ENCODE data around the gene UST. TPM values are rescaled to one million over a fixed set of nuclear protein-coding genes. Genes with fewer than 3 reads are reported as not detected.
A peak's percentile ranks its signal among the peaks of the same experiment; 100 is the strongest.

Gene UST
- total RNA-seq, 2 donors from 2014 or later = 1.1 to 2.7 TPM

DNA sequence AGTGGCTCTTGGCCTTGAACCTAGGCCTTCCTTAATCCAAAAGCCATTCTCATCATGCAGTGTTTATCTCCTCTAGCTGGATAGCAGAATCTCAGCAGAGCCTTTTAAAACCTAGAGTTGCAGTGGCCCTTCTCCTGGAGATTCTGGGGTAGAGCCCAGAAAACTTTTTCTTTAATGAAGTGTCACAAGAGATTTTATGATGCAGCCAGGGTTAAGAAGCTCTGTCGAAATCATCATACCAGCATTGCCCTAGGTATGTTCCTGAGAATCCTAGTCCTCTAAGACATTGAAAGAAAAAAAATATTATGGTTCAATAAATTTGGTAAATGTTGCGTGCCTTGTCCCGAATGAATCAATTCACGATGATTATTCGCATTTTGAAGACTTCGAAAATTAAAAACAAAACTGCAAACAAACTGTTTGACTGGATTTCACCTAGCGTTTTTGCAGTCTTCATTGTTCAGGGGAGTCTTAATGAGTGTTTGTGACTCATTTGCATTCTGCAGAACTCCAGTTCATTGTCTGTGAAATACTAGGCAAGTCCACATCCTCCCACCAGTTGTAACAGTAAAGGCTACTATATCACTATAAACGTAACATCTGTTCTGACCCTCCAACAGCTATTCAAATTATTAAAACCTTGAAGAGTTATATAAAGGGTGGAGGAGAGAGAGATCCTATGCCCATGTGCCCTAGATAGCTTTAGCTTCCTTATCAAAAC lies 198.6 kb downstream of the UST start:
- Histone ChIP-seq H3K27ac (no peak overlapping the region), H3K27me3 (no peaks in the 10 kb centered on the region), H3K36me3 (no peaks in the 10 kb centered on the region), H3K4me3 (no peak overlapping the region), H3K4me1 (no peaks in the 10 kb centered on the region), H3K9ac (ENCODE audit: low read depth in 2 of 2, low read length in 2 of 2) (no peak overlapping the region), H3K9me3 (no peaks in the 10 kb centered on the region)
- intact Hi-C loops (cut with DNase I) = loop anchor here (5.0 to 10.0 kb wide), 3 partner anchors 201 to 388 kb away; partner anchors contain the start of gene UST
- DNase-seq = no peak
- TF ChIP-seq, protein P1, sequence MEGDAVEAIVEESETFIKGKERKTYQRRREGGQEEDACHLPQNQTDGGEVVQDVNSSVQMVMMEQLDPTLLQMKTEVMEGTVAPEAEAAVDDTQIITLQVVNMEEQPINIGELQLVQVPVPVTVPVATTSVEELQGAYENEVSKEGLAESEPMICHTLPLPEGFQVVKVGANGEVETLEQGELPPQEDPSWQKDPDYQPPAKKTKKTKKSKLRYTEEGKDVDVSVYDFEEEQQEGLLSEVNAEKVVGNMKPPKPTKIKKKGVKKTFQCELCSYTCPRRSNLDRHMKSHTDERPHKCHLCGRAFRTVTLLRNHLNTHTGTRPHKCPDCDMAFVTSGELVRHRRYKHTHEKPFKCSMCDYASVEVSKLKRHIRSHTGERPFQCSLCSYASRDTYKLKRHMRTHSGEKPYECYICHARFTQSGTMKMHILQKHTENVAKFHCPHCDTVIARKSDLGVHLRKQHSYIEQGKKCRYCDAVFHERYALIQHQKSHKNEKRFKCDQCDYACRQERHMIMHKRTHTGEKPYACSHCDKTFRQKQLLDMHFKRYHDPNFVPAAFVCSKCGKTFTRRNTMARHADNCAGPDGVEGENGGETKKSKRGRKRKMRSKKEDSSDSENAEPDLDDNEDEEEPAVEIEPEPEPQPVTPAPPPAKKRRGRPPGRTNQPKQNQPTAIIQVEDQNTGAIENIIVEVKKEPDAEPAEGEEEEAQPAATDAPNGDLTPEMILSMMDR (IDR thresholded peaks at IDR 0.05) = no peak

DNA sequence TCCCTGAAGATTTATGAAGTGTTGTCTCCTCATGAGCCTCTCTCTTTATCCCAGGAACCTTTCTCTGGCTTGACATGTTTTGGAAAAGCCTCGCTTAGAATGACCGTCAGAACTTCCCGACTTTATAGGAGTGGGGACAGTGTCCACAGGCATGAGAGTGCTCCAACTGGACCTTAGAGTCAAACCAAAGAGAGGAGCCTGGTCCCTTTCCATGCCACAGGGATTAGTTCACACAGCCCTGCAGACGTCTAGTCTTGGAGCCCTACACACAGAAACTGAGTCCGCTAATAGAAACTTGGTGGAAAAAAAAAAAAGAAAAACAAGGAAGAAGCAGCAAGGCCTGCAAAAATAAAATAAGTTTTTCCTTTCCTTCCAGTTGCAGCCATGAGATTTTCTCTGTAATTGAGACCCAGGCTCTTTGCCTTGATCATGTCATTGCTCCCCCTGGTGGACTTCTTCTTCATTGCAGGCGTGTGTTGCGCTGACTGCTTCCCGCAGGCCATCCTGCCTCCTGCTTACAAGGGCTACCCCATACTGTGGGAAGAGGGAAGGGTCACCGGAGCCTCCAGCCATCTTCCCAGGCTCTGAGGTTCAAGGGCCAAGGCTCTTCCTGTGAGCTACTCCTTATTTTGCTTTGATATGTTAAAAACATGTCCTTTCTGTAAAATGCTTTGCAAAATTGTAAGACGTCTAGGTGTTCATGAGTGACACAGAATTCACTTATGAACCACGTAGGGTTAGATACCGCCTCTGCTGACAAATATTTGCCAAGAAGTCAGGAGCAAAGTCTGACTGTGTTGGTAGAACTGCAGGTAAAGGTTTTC lies 201.0 kb downstream of the UST start:
- intact Hi-C loops (cut with DNase I) = loop anchor here (5.0 to 10.0 kb wide), 3 partner anchors 203 to 391 kb away; partner anchors contain the start of gene UST
- H3K4me3 ChIP-seq = no peak overlapping the region
- H3K36me3 ChIP-seq = no peaks in the 10 kb centered on the region
- no peaks in the 10 kb centered on the region for H3K4me1 ChIP-seq
- TF ChIP-seq, protein P1 (IDR thresholded peaks at IDR 0.05) = peak; percentile 93
- H3K27me3 ChIP-seq = no peaks in the 10 kb centered on the region
- H3K9me3 ChIP-seq = no peaks in the 10 kb centered on the region
- H3K27ac ChIP-seq = no peak overlapping the region
- DNase-seq = peak; percentile 90
- H3K9ac ChIP-seq (ENCODE audit: low read depth in 2 of 2, low read length in 2 of 2) = no peak overlapping the region

- no peak overlapping the region for H3K27ac ChIP-seq
- TF ChIP-seq, protein P1 (IDR thresholded peaks at IDR 0.05) = no peak
- no peaks in the 10 kb centered on the region for H3K4me1 ChIP-seq
- intact Hi-C loops (cut with DNase I) = no loop called here
- no peaks in the 10 kb centered on the region for H3K9me3 ChIP-seq
- DNase-seq = no peak
- H3K9ac ChIP-seq (ENCODE audit: low read depth in 2 of 2, low read length in 2 of 2) = no peak overlapping the region
- no peak overlapping the region for H3K4me3 ChIP-seq
- H3K36me3 ChIP-seq = no peaks in the 10 kb centered on the region
- H3K27me3 ChIP-seq = no peaks in the 10 kb centered on the region
These were observed 204.8 kb downstream of the UST start for GRCh38 chr6:148951662-148952061.

- intact Hi-C loops (cut with DNase I) = no loop called here
These were observed 205.6 kb downstream of the UST start for GRCh38 chr6:148952147-148953035.

More at GRCh38 chr6:148952147-148953035, 205.6 kb downstream of the UST start:
- TF ChIP-seq, protein P1 (IDR thresholded peaks at IDR 0.05) = no peak
- no peak overlapping the region for H3K4me3 ChIP-seq
- no peak overlapping the region for H3K27ac ChIP-seq
- no peaks in the 10 kb centered on the region for H3K36me3 ChIP-seq
- no peak for DNase-seq
- H3K4me1 ChIP-seq = no peaks in the 10 kb centered on the region
- no peaks in the 10 kb centered on the region for H3K27me3 ChIP-seq
- H3K9ac ChIP-seq (ENCODE audit: low read depth in 2 of 2, low read length in 2 of 2) = no peak overlapping the region
- H3K9me3 ChIP-seq = no peaks in the 10 kb centered on the region
